ENCODE results near the gene HLA-E.
"Not testable (repeated sequence)": the region's sequence is repeated elsewhere in the genome, so short reads cannot be mapped to it uniquely, and the experiment has no call there.

The HLA-E gene

GRCh38 chr6:30508890-30509736, 19.8 kb downstream of the HLA-E start:
- DNase-seq = no peak

GRCh38 chr6:30510419-30511168, 21.3 kb downstream of the HLA-E start:
- no peak for DNase-seq

DNA sequence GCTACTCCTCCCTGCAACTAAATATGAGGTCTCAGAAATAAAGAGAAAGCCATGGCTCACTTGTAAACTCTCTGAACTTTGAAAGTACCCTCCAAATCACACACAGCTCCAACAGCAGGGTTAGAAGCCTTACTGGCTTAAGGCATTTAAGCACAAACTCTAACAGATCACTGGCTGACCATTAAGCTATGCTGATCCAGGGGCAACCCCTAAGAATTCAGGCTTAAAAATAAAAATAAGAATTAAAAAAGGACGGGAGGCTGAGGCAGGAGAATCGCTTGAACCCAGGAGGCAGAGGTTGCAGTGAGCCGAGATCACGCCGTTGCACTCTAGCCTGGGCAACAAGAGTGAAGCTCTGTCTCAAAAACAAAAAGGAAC, 21.8 kb downstream of the HLA-E start:
- DNase-seq = no peak

- no peak for DNase-seq
Observed at GRCh38 chr6:30513451-30513850, 24.1 kb downstream of the HLA-E start.

- no peak for DNase-seq
Observed at GRCh38 chr6:30515106-30515505, 25.8 kb downstream of the HLA-E start.

DNA sequence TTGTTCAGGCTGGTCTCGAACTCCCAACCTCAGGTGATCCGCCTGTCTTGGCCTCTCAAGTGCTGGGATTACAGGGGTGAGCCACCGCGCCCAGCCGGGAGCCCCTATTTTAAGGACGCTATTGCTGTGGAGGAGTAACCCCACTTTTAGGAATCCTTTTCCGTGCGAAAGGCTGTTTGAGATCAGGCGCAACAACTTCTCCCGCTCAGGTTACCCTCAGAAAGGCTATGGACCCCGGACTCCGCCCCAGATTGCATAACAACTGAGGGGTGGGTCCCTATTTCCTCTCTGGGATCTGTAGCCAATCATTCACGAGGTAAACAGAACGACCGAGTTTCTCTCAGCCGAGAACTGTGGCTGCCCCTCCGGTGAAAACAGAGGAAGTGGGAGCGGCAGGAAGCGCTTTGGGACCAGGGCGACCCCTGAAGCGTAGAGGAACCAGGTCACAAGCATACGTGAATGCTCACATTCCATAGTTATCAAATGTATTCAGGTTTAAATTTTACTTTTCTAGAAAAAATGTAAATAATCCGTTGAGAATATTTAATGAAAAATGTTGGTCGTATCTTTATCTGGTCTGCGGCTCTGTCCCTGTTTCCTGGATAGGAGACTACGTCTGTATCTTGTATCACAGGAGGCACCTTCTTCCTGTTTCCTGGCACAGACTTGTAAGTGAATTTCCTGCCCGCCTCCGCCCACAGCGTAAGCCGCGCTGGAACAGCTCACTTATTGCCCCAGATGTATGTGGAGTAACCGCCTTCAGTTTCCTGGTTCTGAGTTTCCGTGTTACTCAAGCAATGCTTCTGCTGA, 26.8 kb downstream of the HLA-E start:
- peak; percentile 86 for DNase-seq

GRCh38 chr6:30516754-30517076, 27.4 kb downstream of the HLA-E start:
- DNase-seq = not testable (repeated sequence)

DNA sequence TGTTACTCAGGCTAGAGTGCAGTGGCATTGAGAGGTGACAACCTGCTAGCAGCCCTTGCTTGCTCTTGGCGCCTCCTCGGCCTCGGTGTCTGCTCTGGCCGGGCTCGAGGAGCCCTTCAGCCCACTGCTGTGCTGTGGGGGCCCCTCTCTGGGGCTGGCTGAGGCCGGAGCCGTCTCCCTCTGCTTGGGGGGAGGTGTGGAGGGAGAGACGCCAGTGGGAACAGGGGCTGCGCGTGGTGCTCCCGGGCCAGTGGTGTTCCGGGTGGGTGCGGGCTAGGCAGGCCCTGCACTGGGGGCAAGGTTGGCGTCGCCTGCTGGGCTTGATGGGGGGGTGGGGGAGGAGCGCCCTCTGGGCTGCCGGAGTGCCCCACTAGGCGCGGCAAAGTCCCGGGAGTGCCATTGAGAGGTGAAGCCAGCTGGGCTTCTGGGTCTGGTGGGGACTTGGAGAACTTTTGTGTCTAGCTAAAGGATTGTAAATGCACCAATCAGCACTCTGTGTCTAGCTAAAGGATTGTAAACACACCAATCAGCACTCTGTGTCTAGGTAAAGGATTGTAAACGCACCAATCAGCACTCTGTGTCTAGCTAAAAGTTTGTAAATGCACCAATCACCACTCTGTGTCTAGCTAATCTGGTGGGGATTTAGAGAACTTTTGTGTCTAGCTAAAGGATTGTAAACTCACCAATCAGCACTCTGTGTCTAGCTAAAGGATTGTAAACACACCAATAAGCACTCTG, 28.6 kb downstream of the HLA-E start:
- DNase-seq = not testable (repeated sequence)

- not testable (repeated sequence) for DNase-seq
Observed at GRCh38 chr6:30518505-30519145, 29.3 kb downstream of the HLA-E start.

DNA sequence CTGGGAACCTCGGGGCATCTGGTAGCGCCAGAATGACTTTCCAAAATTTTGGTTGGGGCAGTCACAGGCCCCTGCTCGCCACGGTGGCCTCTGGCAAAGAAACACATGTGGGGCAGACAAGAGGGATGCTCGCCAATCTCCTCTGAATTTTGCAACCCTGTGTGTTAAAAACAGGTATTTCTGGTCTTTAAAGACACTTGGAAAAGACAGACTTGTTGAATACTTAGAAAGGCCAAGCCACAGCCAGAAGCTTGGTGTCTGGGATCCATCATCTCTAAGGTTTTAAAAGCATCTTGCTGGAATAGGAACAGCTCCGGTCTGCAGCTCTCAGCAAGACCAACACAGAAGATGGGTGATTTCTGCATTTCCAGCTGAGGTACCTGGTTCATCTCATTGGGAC, 31.2 kb downstream of the HLA-E start:
- DNase-seq = no peak

- DNase-seq = not testable (repeated sequence)
Observed at GRCh38 chr6:30521082-30521481, 31.8 kb downstream of the HLA-E start.

GRCh38 chr6:30521952-30522351, 32.6 kb downstream of the HLA-E start:
- not testable (repeated sequence) for DNase-seq

GRCh38 chr6:30526444-30526843, 37.1 kb downstream of the HLA-E start:
- not testable (repeated sequence) for DNase-seq

GRCh38 chr6:30529349-30529875, 40.1 kb downstream of the HLA-E start:
- DNase-seq = peak; percentile 26

- DNase-seq = no peak
Observed at GRCh38 chr6:30530014-30530413, 40.7 kb downstream of the HLA-E start.

DNA sequence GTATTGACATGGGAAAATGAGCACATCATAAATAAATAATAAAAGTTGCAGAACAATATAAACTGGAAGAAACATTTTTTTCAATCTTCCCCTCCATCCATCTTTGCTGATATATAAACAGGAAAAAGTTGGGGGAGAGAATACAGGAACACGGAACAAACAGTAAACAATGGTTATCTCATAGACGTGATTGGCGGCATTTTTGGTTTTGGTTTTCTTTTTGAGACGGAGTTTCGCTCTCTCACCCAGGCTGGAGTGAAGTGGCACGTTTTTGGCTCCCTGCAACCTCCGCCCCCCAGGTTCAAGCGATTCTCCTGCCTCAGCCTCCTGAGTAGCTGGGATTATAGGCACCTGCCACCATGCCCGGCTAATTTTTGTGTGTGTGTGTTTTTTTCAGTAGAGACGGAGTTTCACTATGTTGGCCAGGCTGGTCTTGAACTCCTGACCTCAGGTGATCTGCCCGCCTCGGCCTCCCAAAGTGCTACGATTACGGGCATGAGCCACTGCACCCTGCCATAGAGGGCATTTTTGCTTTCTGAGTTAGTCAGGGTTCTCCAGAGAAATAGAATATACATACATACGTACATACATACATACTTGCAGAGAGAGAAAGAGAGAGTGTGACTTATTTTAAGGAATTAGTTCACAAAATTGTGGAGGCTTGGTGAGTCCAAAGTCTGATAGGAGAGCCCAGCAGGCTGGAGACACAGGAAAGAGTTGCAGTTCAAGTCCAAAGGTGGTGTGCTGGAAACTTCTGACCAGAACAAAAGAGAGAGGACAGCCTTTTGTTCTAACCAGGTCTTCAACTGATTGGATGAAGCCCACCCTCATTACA, 44.4 kb downstream of the HLA-E start:
- no peak for DNase-seq

- DNase-seq = no peak
Observed at GRCh38 chr6:30537931-30538330, 48.6 kb downstream of the HLA-E start.

GRCh38 chr6:30541515-30542403, 52.5 kb downstream of the HLA-E start:
- DNase-seq = peak; percentile 78

- peak; percentile 19 for DNase-seq
Observed at GRCh38 chr6:30542404-30542725, 53.1 kb downstream of the HLA-E start.

GRCh38 chr6:30542915-30543314, 53.6 kb downstream of the HLA-E start:
- DNase-seq = no peak
